Suprapubic skin (tissue), 3 donors: ENCODE measurements around the gene CELA1.
"Not testable (repeated sequence)": the region's sequence is repeated elsewhere in the genome, so short reads cannot be mapped to it uniquely, and the experiment has no call there.

ENCODE experiments used
- CTCF ChIP-seq, 2 donors: fragments of 200-600 bp in 1 of 2; fragments of 450-650 bp in 1 of 2; sonication (generic) in 1 of 2; IDR thresholded peaks; one replicate each; pipeline ENCODE4 v1.5.1; 2016 to 2019; ENCODE audit warnings: antibody characterized with exemption in 2 of 2, mild to moderate bottlenecking in 1 of 2, moderate library complexity in 1 of 2
- EP300 ChIP-seq: sonication (generic); formaldehyde crosslinking; IDR thresholded peaks from one replicate; pipeline ENCODE4 v1.6.1; 2017; ENCODE audit warnings: antibody characterized with exemption
- POLR2A ChIP-seq, 2 donors: fragments of 450-650 bp; IDR thresholded peaks; one replicate each; pipeline ENCODE4 v1.6.1; 2017; ENCODE audit warnings: antibody characterized with exemption in 2 of 2, mild to moderate bottlenecking in 2 of 2, moderate library complexity in 2 of 2

DNA sequence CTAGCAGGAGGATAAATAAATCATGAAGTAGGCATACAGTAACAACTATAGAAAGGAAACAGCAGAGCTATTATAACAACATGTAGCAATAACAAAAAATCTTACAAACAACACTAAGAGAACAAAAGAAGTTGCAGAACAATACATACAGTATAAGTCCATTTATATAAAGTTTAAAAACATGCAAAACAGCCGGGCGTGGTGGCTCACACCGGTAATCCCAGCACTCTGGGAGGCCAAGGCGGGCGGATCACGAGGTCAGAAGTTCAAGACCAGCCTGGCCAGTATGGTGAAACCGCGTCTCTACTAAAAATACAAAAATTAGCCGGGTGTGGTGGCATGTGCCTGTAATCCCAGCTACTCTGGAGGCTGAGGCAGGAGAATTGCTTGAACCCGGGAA, 52.4 kb downstream of the CELA1 start:
- TF ChIP-seq EP300; CTCF (IDR thresholded peaks at IDR 0.05); POLR2A (IDR thresholded peaks at IDR 0.05): not testable (repeated sequence)
